ENCODE data around the gene SLCO6A1.
A peak's percentile ranks its signal among the peaks of the same experiment; 100 is the strongest.

Gene SLCO6A1

DNA sequence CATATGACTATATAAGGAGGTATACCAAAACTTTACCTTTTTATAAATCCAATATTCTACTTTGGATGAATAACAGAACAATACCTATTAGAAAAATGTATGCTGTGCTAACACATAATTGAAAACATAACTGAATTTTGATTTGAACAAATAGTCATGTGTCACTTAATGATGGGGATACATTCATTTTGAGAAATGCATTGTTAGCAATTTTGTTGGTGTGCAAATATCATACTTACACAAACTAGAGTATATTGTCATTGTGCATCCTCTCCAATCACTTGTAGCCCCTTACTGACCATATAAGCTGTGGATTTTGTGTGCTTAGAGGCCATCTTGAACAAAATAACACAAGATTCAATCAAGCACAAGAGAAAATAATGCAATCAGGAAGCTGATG is 130.4 kb downstream of the SLCO6A1 start:
- Histone ChIP-seq H4K8ac (ENCODE audit: low read length) (no peak overlapping the region), H2AFZ (ENCODE audit: low read depth, low read length) (no peak overlapping the region), H3K18ac (ENCODE audit: low read depth in 1 of 2, low read length in 2 of 2) (no peak overlapping the region), H2BK15ac (ENCODE audit: low read depth, poor library complexity, severe bottlenecking) (no peak overlapping the region), H2BK12ac (ENCODE audit: low read length in 2 of 2) (no peak overlapping the region), H2BK5ac (ENCODE audit: low read depth, low read length, poor library complexity, severe bottlenecking) (no peak overlapping the region), H4K91ac (ENCODE audit: low read length) (no peak overlapping the region), H3K4me3 (ENCODE audit: insufficient read depth in 1 of 2, low read depth in 1 of 2, low read length in 2 of 2) (no peak overlapping the region), H3K4ac (ENCODE audit: low read depth in 1 of 2, low read length in 2 of 2) (no peak overlapping the region), H3K14ac (ENCODE audit: low read length in 2 of 2) (no peak overlapping the region), H3K23ac (ENCODE audit: low read length in 2 of 2) (no peak overlapping the region), H3K9ac (ENCODE audit: low read length) (no peak overlapping the region), H3K36me3 (ENCODE audit: control insufficient read depth in 1 of 2, insufficient read depth in 2 of 2, low read depth in 1 of 2, low read length in 2 of 2) (no peaks in the 10 kb centered on the region), H3K79me1 (replicated peaks; ENCODE audit: low read length, poor library complexity, severe bottlenecking) (no peaks in the 10 kb centered on the region), H2AK5ac (ENCODE audit: low read length, severe bottlenecking) (no peak overlapping the region), H3K4me1 (ENCODE audit: control insufficient read depth, insufficient read depth, low read depth, low read length) (no peaks in the 10 kb centered on the region), H3K27me3 (ENCODE audit: control insufficient read depth in 1 of 2, insufficient read depth in 1 of 2, low read length in 2 of 2) (no peaks in the 10 kb centered on the region), H3K4me2 (ENCODE audit: low read length, poor library complexity, severe bottlenecking) (no peak overlapping the region), H2BK120ac (ENCODE audit: low read depth, low read length) (no peak overlapping the region), H3K27ac (ENCODE audit: low read length, poor library complexity, severe bottlenecking) (no peak overlapping the region), H3K9me3 (ENCODE audit: control insufficient read depth, low read length) (no peaks in the 10 kb centered on the region)
- DNase-seq, result no peak

DNA sequence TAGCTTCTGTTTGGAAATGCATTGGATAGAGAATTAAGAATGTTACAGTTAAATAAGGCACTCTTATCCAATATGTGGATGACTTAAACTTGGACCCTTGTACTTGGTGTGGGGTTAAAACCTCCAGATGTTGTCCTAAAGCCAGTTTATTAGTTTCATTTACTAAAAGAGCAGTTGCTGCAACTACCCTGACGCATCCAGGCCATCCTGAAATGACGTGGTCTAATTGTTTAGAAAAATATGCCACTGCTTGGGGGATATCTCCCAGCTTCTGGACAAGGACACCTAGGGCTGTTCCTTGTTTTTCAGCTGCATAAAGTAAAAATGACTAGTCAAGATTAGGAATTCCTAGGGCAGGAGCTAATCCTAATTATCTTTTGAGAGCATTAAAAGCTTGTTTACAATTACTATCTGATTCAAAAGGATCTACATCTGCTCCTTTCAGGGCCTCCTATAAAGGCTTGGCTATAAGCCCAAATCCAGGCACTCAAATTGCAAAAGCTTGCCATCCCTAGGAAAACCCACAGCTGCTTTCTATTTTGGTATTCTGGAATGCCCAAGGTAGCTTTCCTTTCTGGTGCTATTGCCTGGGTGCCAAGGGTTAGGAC is 157.0 kb downstream of the SLCO6A1 start:
- Histone ChIP-seq H2BK120ac (ENCODE audit: low read depth, low read length) (no peak overlapping the region), H2AFZ (ENCODE audit: low read depth, low read length) (no peak overlapping the region)

DNA sequence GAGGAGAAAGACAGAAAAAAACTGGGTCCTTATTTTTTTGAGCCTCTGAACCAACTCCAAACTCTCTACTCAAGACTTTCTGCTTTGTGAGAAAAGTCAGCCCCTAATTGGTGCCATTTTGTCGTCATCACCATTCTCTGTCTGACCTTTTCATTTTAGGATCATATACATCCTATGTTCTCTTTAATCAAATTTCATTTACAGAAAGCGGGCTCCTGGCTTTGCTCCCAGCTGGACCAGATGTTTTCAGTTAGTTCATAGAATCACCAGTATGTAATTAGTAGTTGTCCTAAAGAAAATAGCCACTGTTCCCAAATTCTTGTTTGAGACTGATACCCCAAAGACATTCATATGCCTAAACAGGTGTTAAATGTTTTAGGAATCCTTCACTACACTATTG is 174.1 kb downstream of the SLCO6A1 start:
- H4K91ac ChIP-seq (ENCODE audit: low read length), result no peak overlapping the region
- H3K4me1 ChIP-seq (ENCODE audit: control insufficient read depth, insufficient read depth, low read depth, low read length), result no peaks in the 10 kb centered on the region
- no peak overlapping the region for H2AFZ ChIP-seq (ENCODE audit: low read depth, low read length)
- no peak overlapping the region for H3K9ac ChIP-seq (ENCODE audit: low read length)
- H3K14ac ChIP-seq (ENCODE audit: low read length in 2 of 2), result no peak overlapping the region
- no peak overlapping the region for H2BK12ac ChIP-seq (ENCODE audit: low read length in 2 of 2)
- H2BK15ac ChIP-seq (ENCODE audit: low read depth, poor library complexity, severe bottlenecking), result no peak overlapping the region
- no peak overlapping the region for H3K27ac ChIP-seq (ENCODE audit: low read length, poor library complexity, severe bottlenecking)
- H3K18ac ChIP-seq (ENCODE audit: low read depth in 1 of 2, low read length in 2 of 2), result no peak overlapping the region
- H3K27me3 ChIP-seq (ENCODE audit: control insufficient read depth in 1 of 2, insufficient read depth in 1 of 2, low read length in 2 of 2), result no peaks in the 10 kb centered on the region
- no peak overlapping the region for H3K4me2 ChIP-seq (ENCODE audit: low read length, poor library complexity, severe bottlenecking)
- WGBS, result 90% methylated on average over 2 of the region's 2 CpGs
- no peak overlapping the region for H2AK5ac ChIP-seq (ENCODE audit: low read length, severe bottlenecking)
- H3K36me3 ChIP-seq (ENCODE audit: control insufficient read depth in 1 of 2, insufficient read depth in 2 of 2, low read depth in 1 of 2, low read length in 2 of 2), result no peaks in the 10 kb centered on the region
- H3K79me1 ChIP-seq (replicated peaks; ENCODE audit: low read length, poor library complexity, severe bottlenecking), result no peaks in the 10 kb centered on the region
- no peak overlapping the region for H2BK120ac ChIP-seq (ENCODE audit: low read depth, low read length)
- no peak overlapping the region for H3K23ac ChIP-seq (ENCODE audit: low read length in 2 of 2)
- DNase-seq, result no peak
- no peak overlapping the region for H3K4me3 ChIP-seq (ENCODE audit: insufficient read depth in 1 of 2, low read depth in 1 of 2, low read length in 2 of 2)
- no peaks in the 10 kb centered on the region for H3K9me3 ChIP-seq (ENCODE audit: control insufficient read depth, low read length)
- H2BK5ac ChIP-seq (ENCODE audit: low read depth, low read length, poor library complexity, severe bottlenecking), result no peak overlapping the region
- H4K8ac ChIP-seq (ENCODE audit: low read length), result no peak overlapping the region
- no peak overlapping the region for H3K4ac ChIP-seq (ENCODE audit: low read depth in 1 of 2, low read length in 2 of 2)

More for the DNA sequence above, 157.0 kb downstream of the SLCO6A1 start:
- Histone ChIP-seq H3K36me3 (ENCODE audit: control insufficient read depth in 1 of 2, insufficient read depth in 2 of 2, low read depth in 1 of 2, low read length in 2 of 2) (no peaks in the 10 kb centered on the region), H3K4me1 (ENCODE audit: control insufficient read depth, insufficient read depth, low read depth, low read length) (no peaks in the 10 kb centered on the region), H3K79me1 (replicated peaks; ENCODE audit: low read length, poor library complexity, severe bottlenecking) (no peaks in the 10 kb centered on the region), H2BK5ac (ENCODE audit: low read depth, low read length, poor library complexity, severe bottlenecking) (no peak overlapping the region), H3K4ac (ENCODE audit: low read depth in 1 of 2, low read length in 2 of 2) (no peak overlapping the region), H3K18ac (ENCODE audit: low read depth in 1 of 2, low read length in 2 of 2) (no peak overlapping the region), H3K9ac (ENCODE audit: low read length) (peak overlapping the region; percentile 12), H3K14ac (ENCODE audit: low read length in 2 of 2) (no peak overlapping the region), H4K91ac (ENCODE audit: low read length) (no peak overlapping the region), H4K8ac (ENCODE audit: low read length) (no peak overlapping the region), H2BK15ac (ENCODE audit: low read depth, poor library complexity, severe bottlenecking) (no peak overlapping the region), H3K9me3 (ENCODE audit: control insufficient read depth, low read length) (peaks cover 10% of the 10 kb centered on the region), H2AK5ac (ENCODE audit: low read length, severe bottlenecking) (no peak overlapping the region), H3K4me2 (ENCODE audit: low read length, poor library complexity, severe bottlenecking) (no peak overlapping the region), H2BK12ac (ENCODE audit: low read length in 2 of 2) (no peak overlapping the region), H3K27ac (ENCODE audit: low read length, poor library complexity, severe bottlenecking) (no peak overlapping the region), H3K27me3 (ENCODE audit: control insufficient read depth in 1 of 2, insufficient read depth in 1 of 2, low read length in 2 of 2) (peaks cover 0 to 3% of the 10 kb centered on the region in 2 experiments), H3K23ac (ENCODE audit: low read length in 2 of 2) (no peak overlapping the region), H3K4me3 (ENCODE audit: insufficient read depth in 1 of 2, low read depth in 1 of 2, low read length in 2 of 2) (no peak overlapping the region)
- WGBS, result 63% methylated on average over 2 of the region's 2 CpGs
- peak; percentile 8 for DNase-seq
